Muscle of leg (tissue), 11 donors: Measurements from ENCODE around the gene LDB2. TPM values are rescaled to one million over a fixed set of nuclear protein-coding genes. Genes with fewer than 3 reads are reported as not detected.

Source experiments
- DNase-seq: peaks from one replicate; pipeline ENCODE4 v3.0.0; 2013
- H3K27ac ChIP-seq: one replicate; pipeline ENCODE4 v1.5.1; 2013; ENCODE audit warnings: mild to moderate bottlenecking, low read length, control low read depth
- H3K27me3 ChIP-seq: one replicate; pipeline ENCODE4 v1.6.1; 2013; ENCODE audit warnings: low read length; ENCODE audit not compliant: control insufficient read depth, insufficient read depth
- H3K36me3 ChIP-seq: one replicate; pipeline ENCODE4 v1.6.1; 2013; ENCODE audit warnings: low read length; ENCODE audit not compliant: control insufficient read depth, insufficient read depth
- H3K4me1 ChIP-seq: one replicate; pipeline ENCODE4 v1.6.1; 2013; ENCODE audit warnings: low read length; ENCODE audit not compliant: control insufficient read depth, insufficient read depth
- H3K4me3 ChIP-seq: one replicate; pipeline ENCODE4 v1.5.1; 2013; ENCODE audit warnings: low read length, control low read depth
- H3K9me3 ChIP-seq: replicated peaks from 2 replicates; pipeline ENCODE4 v1.6.1; 2013; ENCODE audit warnings: low read depth, low read length; ENCODE audit not compliant: control insufficient read depth
- WGBS: methylation state at CpG from one replicate; pipeline ENCODE4 v1.1.5; 2013; ENCODE audit warnings: missing lambda C conversion rate; ENCODE audit not compliant: insufficient coverage; 5-methylcytosine and 5-hydroxymethylcytosine counted together
- polyA plus RNA-seq, 8 donors: library from polyadenylated mRNA; unstranded; fragments of 120-200 nt; gene quantifications; one replicate each; pipeline versions ENCODE4 v1.2.1 to v1.2.3, GENCODE V29; 2013; ENCODE audit warnings: inconsistent platforms in 1 of 8, low replicate concordance in 1 of 8; ENCODE audit not compliant: insufficient read length in 8 of 8, insufficient read depth in 1 of 8
- total RNA-seq: library from RNA; stranded (reverse); fragments of 120-200 nt; gene quantifications from one replicate; pipeline ENCODE4 v1.2.4, GENCODE V29; 2013

LDB2 gene
- total and polyA plus RNA-seq, 9 donors: 38.5 to 57.2 (median 48.4) TPM

- no peak overlapping the region for H3K4me3 ChIP-seq
- H3K27me3 ChIP-seq: no peaks in the 10 kb centered on the region
- WGBS: 82% methylated on average over 2 of the region's 3 CpGs
- no peaks in the 10 kb centered on the region for H3K9me3 ChIP-seq
- peak; percentile 39 for DNase-seq
- no peaks in the 10 kb centered on the region for H3K36me3 ChIP-seq
- no peak overlapping the region for H3K27ac ChIP-seq
- H3K4me1 ChIP-seq: peaks cover 6% of the 10 kb centered on the region
These were observed 204.8 kb downstream of the LDB2 start for GRCh38 chr4:16693641-16694040.

- Histone ChIP-seq H3K27me3 (no peaks in the 10 kb centered on the region), H3K36me3 (no peaks in the 10 kb centered on the region), H3K27ac (peak overlapping the region; percentile 82), H3K4me1 (peaks cover 6% of the 10 kb centered on the region), H3K9me3 (no peaks in the 10 kb centered on the region), H3K4me3 (no peak overlapping the region)
- WGBS: 79% methylated on average over 7 of the region's 9 CpGs
- peak; percentile 85 for DNase-seq
These were observed 205.4 kb downstream of the LDB2 start for GRCh38 chr4:16692961-16693506.

GRCh38 chr4:16692524-16692923 is 205.9 kb downstream of the LDB2 start:
- whole genome bisulfite sequencing: no CpG with 5 or more reads among the region's 2 CpGs
- peak overlapping the region; percentile 82 for H3K27ac ChIP-seq
- H3K9me3 ChIP-seq: no peaks in the 10 kb centered on the region
- peaks cover 6% of the 10 kb centered on the region for H3K4me1 ChIP-seq
- peak; percentile 86 for DNase-seq
- no peaks in the 10 kb centered on the region for H3K36me3 ChIP-seq
- no peaks in the 10 kb centered on the region for H3K27me3 ChIP-seq
- H3K4me3 ChIP-seq: no peak overlapping the region

GRCh38 chr4:16692046-16692445 is 206.4 kb downstream of the LDB2 start:
- peak; percentile 86 for DNase-seq
- peak overlapping the region; percentile 82 for H3K27ac ChIP-seq
- no CpG with 5 or more reads among the region's 4 CpGs for WGBS

GRCh38 chr4:16691450-16691849 is 207.0 kb downstream of the LDB2 start:
- no CpG with 5 or more reads among the region's 1 CpG for WGBS
- Histone ChIP-seq H3K27me3 (no peaks in the 10 kb centered on the region), H3K4me3 (no peak overlapping the region), H3K9me3 (no peaks in the 10 kb centered on the region), H3K4me1 (peaks cover 6% of the 10 kb centered on the region), H3K36me3 (no peaks in the 10 kb centered on the region), H3K27ac (peak overlapping the region; percentile 82)
- DNase-seq: peak; percentile 90

More at GRCh38 chr4:16692046-16692445, 206.4 kb downstream of the LDB2 start:
- no peaks in the 10 kb centered on the region for H3K9me3 ChIP-seq
- H3K4me3 ChIP-seq: no peak overlapping the region
- H3K4me1 ChIP-seq: peaks cover 6% of the 10 kb centered on the region
- H3K36me3 ChIP-seq: no peaks in the 10 kb centered on the region
- no peaks in the 10 kb centered on the region for H3K27me3 ChIP-seq

- Histone ChIP-seq H3K4me1 (peaks cover 5% of the 10 kb centered on the region), H3K36me3 (no peaks in the 10 kb centered on the region), H3K27me3 (no peaks in the 10 kb centered on the region), H3K9me3 (no peaks in the 10 kb centered on the region), H3K27ac (no peak overlapping the region), H3K4me3 (no peak overlapping the region)
- no peak for DNase-seq
- WGBS: no CpG with 5 or more reads among the region's 3 CpGs
These were observed 210.6 kb downstream of the LDB2 start for GRCh38 chr4:16687845-16688244.

- Histone ChIP-seq H3K27me3 (no peaks in the 10 kb centered on the region), H3K36me3 (no peaks in the 10 kb centered on the region), H3K27ac (no peak overlapping the region), H3K4me1 (peaks cover 7% of the 10 kb centered on the region), H3K4me3 (no peak overlapping the region), H3K9me3 (no peaks in the 10 kb centered on the region)
- DNase-seq: no peak
- WGBS: no CpG with 5 or more reads among the region's 2 CpGs
These were observed 211.4 kb downstream of the LDB2 start for GRCh38 chr4:16687011-16687410.

- Histone ChIP-seq H3K27me3 (no peaks in the 10 kb centered on the region), H3K9me3 (no peaks in the 10 kb centered on the region), H3K36me3 (no peaks in the 10 kb centered on the region), H3K4me1 (peaks cover 7% of the 10 kb centered on the region), H3K27ac (no peak overlapping the region), H3K4me3 (no peak overlapping the region)
- peak; percentile 37 for DNase-seq
- 100% methylated on average over 1 of the region's 2 CpGs for WGBS
These were observed 212.2 kb downstream of the LDB2 start for GRCh38 chr4:16686195-16686594.

- H3K27me3 ChIP-seq: no peaks in the 10 kb centered on the region
- WGBS: 93% methylated on average over 3 of the region's 8 CpGs
These were observed 212.9 kb downstream of the LDB2 start for GRCh38 chr4:16685536-16685935.

GRCh38 chr4:16684935-16685334 is 213.5 kb downstream of the LDB2 start:
- H3K27ac ChIP-seq: peak overlapping the region; percentile 70
- no CpG with 5 or more reads among the region's 3 CpGs for WGBS
- peaks cover 7% of the 10 kb centered on the region for H3K4me1 ChIP-seq
- no peaks in the 10 kb centered on the region for H3K36me3 ChIP-seq
- H3K9me3 ChIP-seq: no peaks in the 10 kb centered on the region
- no peaks in the 10 kb centered on the region for H3K27me3 ChIP-seq
- DNase-seq: no peak
- no peak overlapping the region for H3K4me3 ChIP-seq

More at GRCh38 chr4:16685536-16685935, 212.9 kb downstream of the LDB2 start:
- no peaks in the 10 kb centered on the region for H3K9me3 ChIP-seq
- peaks cover 7% of the 10 kb centered on the region for H3K4me1 ChIP-seq
- DNase-seq: no peak
- no peaks in the 10 kb centered on the region for H3K36me3 ChIP-seq
- no peak overlapping the region for H3K27ac ChIP-seq
- no peak overlapping the region for H3K4me3 ChIP-seq

GRCh38 chr4:16684097-16684496 is 214.3 kb downstream of the LDB2 start:
- H3K27ac ChIP-seq: peak overlapping the region; percentile 70
- H3K36me3 ChIP-seq: no peaks in the 10 kb centered on the region
- no peak overlapping the region for H3K4me3 ChIP-seq
- WGBS: 20% methylated on average over 2 of the region's 6 CpGs
- H3K27me3 ChIP-seq: no peaks in the 10 kb centered on the region
- H3K9me3 ChIP-seq: no peaks in the 10 kb centered on the region
- H3K4me1 ChIP-seq: peaks cover 7% of the 10 kb centered on the region
- DNase-seq: peak; percentile 90
